ENCODE measurements around the gene FXYD3. TPM values are rescaled to one million over a fixed set of nuclear protein-coding genes. Genes with fewer than 3 reads are reported as not detected.

FXYD3 gene
- polyA plus RNA-seq, 1 donor from 2014 or later = not detected

- H3K4me3 Mint-ChIP-seq = peak overlapping the region in 1 of 4 donors; percentile 44
These were observed 44.0 kb downstream of the FXYD3 start for GRCh38 chr19:35159606-35160005.

DNA sequence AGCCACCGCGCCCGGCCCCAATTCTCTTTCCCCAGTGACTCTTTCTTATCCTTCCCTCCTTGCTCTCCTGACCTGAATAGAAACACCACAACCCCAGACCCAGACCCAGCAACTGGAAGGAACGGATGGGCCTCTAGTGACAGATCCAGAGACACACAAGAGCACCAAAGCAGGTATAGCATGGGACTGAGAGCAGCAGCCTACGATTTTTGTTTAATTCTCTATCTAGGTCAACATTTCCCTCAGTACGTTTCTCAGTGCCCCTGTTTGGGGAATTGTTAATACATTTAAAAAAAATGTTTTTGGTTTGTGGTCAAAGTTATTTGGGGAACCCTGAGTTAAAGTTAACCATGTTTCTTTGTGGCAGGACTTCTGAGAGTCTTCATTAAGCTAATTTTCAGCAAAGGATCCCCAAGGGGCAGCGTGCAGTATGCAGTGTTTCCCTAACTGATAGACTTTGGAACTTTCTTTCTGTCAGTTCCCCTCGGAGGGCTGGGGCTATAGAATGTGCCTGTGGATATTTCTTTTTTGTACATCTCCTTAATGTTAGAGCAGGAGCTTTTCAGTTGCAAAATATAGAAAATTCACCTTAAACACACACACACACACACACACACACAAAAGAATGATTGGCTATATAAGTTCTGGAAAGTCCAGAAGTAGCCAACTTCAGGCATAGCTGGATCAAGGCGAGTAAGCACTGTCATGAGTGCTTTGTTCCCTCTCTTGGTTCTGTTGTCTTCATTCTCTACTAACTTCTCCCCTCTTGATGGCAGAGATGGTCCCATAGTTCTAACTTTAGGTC is 45.2 kb downstream of the FXYD3 start:
- Mint-ChIP-seq H3K36me3 (peaks cover 23% of the 10 kb centered on the region), H3K27me3 (no peaks in the 10 kb centered on the region), H3K4me3 (peak overlapping the region in 3 of 4 donors; percentile 5 to 60 (median 28)), H3K4me1 (peaks cover 11 to 31% (median 21%) of the 10 kb centered on the region in 3 donors), H3K27ac (peak overlapping the region in 2 of 3 donors; percentile 9 to 77), H3K9me3 (peaks cover 0 to 2% (median 0%) of the 10 kb centered on the region in 3 donors)

More at GRCh38 chr19:35159606-35160005, 44.0 kb downstream of the FXYD3 start:
- Mint-ChIP-seq H3K4me1 (peaks cover 17 to 32% (median 24%) of the 10 kb centered on the region in 3 donors), H3K27ac (peak overlapping the region in 1 of 3 donors; percentile 73), H3K9me3 (peaks cover 0 to 2% (median 0%) of the 10 kb centered on the region in 3 donors), H3K36me3 (peaks cover 20% of the 10 kb centered on the region), H3K27me3 (no peaks in the 10 kb centered on the region)

DNA sequence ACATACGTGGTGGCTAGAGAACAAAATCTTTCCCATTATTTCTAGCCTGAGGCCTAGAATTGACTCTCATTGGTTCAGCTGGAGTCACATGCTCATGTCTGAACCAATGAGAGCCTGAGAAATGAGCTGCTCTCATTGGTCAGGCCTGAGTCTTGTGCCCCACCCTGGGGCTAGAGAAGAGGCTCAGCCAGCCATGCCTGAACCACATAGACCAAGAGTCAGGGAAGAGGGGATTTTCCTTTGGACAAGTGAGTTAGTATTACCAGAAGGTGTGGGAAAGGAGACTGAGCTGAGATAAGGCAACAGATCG is 45.8 kb downstream of the FXYD3 start:
- peaks cover 25% of the 10 kb centered on the region for H3K36me3 Mint-ChIP-seq

DNA sequence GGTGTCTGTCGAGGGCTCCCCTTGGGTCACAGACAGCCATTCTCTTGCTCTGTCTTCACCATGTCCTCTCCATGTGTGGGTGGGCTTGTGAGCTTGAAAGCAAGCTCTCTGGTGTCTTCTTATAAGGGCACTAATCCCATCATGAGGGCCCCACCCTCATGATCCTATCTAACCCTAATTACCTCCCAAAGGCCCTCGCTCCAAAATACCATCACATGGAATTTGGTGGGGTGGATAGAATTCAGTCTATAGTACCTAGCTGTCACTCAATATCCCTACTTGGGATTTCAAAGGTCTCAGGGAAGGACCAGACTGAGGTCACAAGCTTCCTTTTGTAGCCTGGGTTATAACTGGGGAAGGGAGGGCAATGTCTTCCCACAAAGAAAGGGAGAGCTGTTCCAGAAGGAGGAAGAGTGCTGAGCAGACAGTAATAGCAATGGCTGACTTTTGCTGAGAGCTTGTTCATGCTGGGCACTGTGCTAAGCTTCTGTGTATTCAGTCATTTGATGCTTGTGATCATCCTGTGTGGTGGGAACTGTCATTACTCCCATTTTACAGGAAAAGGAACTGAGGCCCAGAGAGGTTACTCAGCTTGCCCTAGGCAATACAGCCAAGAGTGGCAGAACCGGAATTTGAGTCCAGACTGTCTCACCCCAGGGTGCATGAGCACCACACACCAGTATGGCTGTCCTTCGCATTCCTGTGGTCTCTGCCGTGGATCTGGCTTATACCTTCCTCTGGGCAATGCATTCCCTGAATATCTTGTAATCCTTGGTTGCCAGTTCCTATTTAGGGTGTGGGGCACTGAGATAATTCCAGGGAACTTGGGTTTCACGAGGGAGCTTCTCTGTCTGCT is 47.1 kb downstream of the FXYD3 start:
- H3K4me3 Mint-ChIP-seq = peak overlapping the region in 1 of 4 donors; percentile 43
- peaks cover 12 to 36% (median 23%) of the 10 kb centered on the region in 3 donors for H3K4me1 Mint-ChIP-seq
- H3K36me3 Mint-ChIP-seq = peaks cover 27% of the 10 kb centered on the region
- H3K9me3 Mint-ChIP-seq = peaks cover 0 to 3% (median 3%) of the 10 kb centered on the region in 3 donors
- H3K27ac Mint-ChIP-seq = peak overlapping the region in 1 of 3 donors; percentile 42
- no peaks in the 10 kb centered on the region for H3K27me3 Mint-ChIP-seq

More for the DNA sequence above, 45.8 kb downstream of the FXYD3 start:
- Mint-ChIP-seq H3K9me3 (peaks cover 0 to 2% (median 1%) of the 10 kb centered on the region in 3 donors), H3K27me3 (no peaks in the 10 kb centered on the region), H3K27ac (peak overlapping the region in 2 of 3 donors; percentile 69 to 77), H3K4me3 (peak overlapping the region in 2 of 4 donors; percentile 28 to 60), H3K4me1 (peaks cover 7 to 28% (median 16%) of the 10 kb centered on the region in 3 donors)

DNA sequence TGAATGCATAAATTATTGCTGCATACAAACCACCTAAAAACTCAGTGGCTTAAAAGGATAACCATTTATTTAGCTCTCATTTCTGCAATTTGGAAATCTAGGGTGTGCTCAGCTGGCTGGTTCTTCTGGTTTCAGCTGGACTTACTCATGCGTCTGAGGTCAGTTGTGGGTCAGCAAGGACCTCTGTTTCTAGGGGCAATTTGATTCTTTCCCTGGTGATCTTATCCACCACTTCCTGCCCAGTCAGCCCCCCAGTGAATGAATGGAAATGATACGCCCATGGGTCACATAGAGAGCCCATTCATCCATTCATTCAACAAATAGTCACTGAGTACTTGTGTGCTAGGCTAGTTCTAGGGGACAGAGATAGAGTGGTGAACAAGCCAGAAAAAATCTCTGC is 48.8 kb downstream of the FXYD3 start:
- peak overlapping the region in 1 of 3 donors; percentile 76 for H3K27ac Mint-ChIP-seq
- peaks cover 28% of the 10 kb centered on the region for H3K36me3 Mint-ChIP-seq
- peaks cover 11 to 33% (median 15%) of the 10 kb centered on the region in 3 donors for H3K4me1 Mint-ChIP-seq
- no peaks in the 10 kb centered on the region for H3K27me3 Mint-ChIP-seq
- no peak overlapping the region for H3K4me3 Mint-ChIP-seq
- H3K9me3 Mint-ChIP-seq = peaks cover 0 to 3% (median 3%) of the 10 kb centered on the region in 3 donors

DNA sequence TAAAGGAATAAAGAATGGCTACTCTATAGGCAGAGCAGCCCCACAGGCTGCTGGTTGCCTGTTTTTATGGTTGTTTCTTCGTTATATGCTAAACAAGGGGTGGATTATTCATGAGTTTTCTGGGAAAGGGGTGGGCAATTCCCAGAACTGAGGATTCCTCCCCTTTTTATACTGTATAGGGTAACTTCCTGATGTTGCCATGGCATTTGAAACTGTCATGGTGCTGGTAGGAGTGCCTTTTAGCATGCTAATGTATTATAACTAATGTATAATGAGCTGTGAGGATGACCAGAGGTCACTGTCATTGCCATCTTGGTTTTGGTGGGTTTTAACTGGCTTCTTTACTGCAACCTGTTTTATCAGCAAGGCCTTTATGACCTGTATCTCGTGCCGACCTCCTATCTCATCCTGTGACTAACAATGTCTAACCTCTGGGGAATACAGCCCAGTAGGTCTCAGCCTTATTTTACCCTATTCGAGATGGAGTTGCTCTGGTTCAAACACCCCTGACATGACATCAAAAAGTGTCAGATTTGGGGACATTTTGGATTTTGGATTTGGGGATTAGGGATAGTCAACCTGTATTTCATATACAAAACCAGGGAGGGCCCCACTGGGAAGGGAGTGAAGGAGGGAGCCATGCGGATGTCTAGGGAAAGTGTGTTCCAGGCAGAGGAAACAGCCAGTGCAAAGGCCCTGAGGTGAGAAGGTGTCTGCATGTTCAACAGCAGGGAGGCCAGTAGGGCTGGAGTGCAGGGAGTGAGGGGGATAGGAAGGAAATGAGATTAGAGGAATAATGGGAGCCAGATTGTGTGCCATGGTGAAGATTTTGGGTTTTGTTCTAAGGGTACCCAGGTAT is 49.8 kb downstream of the FXYD3 start:
- peaks cover 10 to 33% (median 13%) of the 10 kb centered on the region in 3 donors for H3K4me1 Mint-ChIP-seq

GRCh38 chr19:35166100-35167063 is 50.8 kb downstream of the FXYD3 start:
- peaks cover 25% of the 10 kb centered on the region for H3K36me3 Mint-ChIP-seq

More for the DNA sequence above, 49.8 kb downstream of the FXYD3 start:
- Mint-ChIP-seq H3K4me3 (peak overlapping the region in 1 of 4 donors; percentile 28), H3K9me3 (peaks cover 0 to 3% (median 3%) of the 10 kb centered on the region in 3 donors), H3K27me3 (no peaks in the 10 kb centered on the region), H3K36me3 (peaks cover 30% of the 10 kb centered on the region), H3K27ac (peak overlapping the region in 1 of 3 donors; percentile 53)

GRCh38 chr19:35167251-35168119 is 51.9 kb downstream of the FXYD3 start:
- Mint-ChIP-seq H3K4me3 (peak overlapping the region in 1 of 4 donors; percentile 11), H3K27ac (peak overlapping the region; percentile 2 to 92 (median 92)), H3K9me3 (peaks cover 0 to 3% (median 1%) of the 10 kb centered on the region in 3 donors), H3K27me3 (no peaks in the 10 kb centered on the region), H3K4me1 (peaks cover 14 to 30% (median 16%) of the 10 kb centered on the region in 3 donors), H3K36me3 (peaks cover 21% of the 10 kb centered on the region)

More at GRCh38 chr19:35166100-35167063, 50.8 kb downstream of the FXYD3 start:
- Mint-ChIP-seq H3K9me3 (peaks cover 0 to 3% (median 3%) of the 10 kb centered on the region in 3 donors), H3K4me3 (peak overlapping the region in 2 of 4 donors; percentile 20 to 39), H3K4me1 (peaks cover 10 to 28% (median 11%) of the 10 kb centered on the region in 3 donors), H3K27ac (peak overlapping the region in 2 of 3 donors; percentile 69 to 92), H3K27me3 (no peaks in the 10 kb centered on the region)

- H3K27me3 Mint-ChIP-seq = no peaks in the 10 kb centered on the region
- H3K36me3 Mint-ChIP-seq = peaks cover 18% of the 10 kb centered on the region
- peak overlapping the region in 2 of 3 donors; percentile 83 to 92 for H3K27ac Mint-ChIP-seq
- H3K4me3 Mint-ChIP-seq = no peak overlapping the region
- H3K4me1 Mint-ChIP-seq = peaks cover 14 to 30% (median 16%) of the 10 kb centered on the region in 3 donors
- peaks cover 0 to 3% (median 1%) of the 10 kb centered on the region in 3 donors for H3K9me3 Mint-ChIP-seq
These were observed 52.6 kb downstream of the FXYD3 start for GRCh38 chr19:35168196-35168595.

DNA sequence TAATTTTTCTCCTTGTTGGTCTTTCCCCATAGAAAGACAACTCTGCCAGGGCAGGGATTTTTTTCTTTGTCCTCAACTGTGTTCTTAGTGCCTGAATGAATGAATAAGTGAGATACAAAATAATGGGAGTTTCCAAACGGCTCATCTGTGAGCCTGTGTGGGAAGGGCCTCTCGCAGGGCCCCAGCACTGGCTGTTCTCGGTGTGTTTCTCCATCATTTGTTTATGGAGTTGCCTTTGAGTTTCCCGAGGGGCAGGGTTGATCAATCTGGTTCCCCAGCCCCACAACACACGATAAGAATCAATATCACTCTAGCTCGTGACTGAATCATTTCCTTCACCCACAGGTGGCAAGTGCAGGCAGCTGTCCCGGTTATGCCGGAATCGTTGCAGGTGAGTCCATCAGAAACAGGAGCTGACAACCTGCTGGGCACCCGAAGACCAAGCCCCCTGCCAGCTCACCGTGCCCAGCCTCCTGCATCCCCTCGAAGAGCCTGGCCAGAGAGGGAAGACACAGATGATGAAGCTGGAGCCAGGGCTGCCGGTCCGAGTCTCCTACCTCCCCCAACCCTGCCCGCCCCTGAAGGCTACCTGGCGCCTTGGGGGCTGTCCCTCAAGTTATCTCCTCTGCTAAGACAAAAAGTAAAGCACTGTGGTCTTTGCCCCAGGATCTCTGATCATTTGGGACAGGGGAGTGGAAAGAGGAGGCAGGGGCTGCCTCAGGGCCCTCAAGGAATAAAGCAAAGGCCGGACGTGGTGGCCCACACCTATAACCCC is 53.8 kb downstream of the FXYD3 start:
- H3K4me3 Mint-ChIP-seq = no peak overlapping the region
- H3K4me1 Mint-ChIP-seq = peaks cover 14 to 32% (median 16%) of the 10 kb centered on the region in 3 donors
- H3K9me3 Mint-ChIP-seq = peaks cover 0 to 3% (median 1%) of the 10 kb centered on the region in 3 donors
- peaks cover 17% of the 10 kb centered on the region for H3K36me3 Mint-ChIP-seq
- H3K27me3 Mint-ChIP-seq = no peaks in the 10 kb centered on the region
- peak overlapping the region; percentile 65 to 92 (median 68) for H3K27ac Mint-ChIP-seq

- Mint-ChIP-seq H3K27me3 (no peaks in the 10 kb centered on the region), H3K9me3 (peaks cover 0 to 3% (median 1%) of the 10 kb centered on the region in 3 donors), H3K27ac (peak overlapping the region in 2 of 3 donors; percentile 71 to 78), H3K4me1 (peaks cover 13 to 37% (median 18%) of the 10 kb centered on the region in 3 donors), H3K36me3 (peaks cover 12% of the 10 kb centered on the region), H3K4me3 (no peak overlapping the region)
These were observed 54.9 kb downstream of the FXYD3 start for GRCh38 chr19:35170359-35171061.
